ENCODE measurements around the gene LRBA. TPM values are rescaled to one million over a fixed set of nuclear protein-coding genes. Genes with fewer than 3 reads are reported as not detected.

LRBA gene
- total RNA-seq, 1 donor from 2014 or later, result 39.9 TPM

DNA sequence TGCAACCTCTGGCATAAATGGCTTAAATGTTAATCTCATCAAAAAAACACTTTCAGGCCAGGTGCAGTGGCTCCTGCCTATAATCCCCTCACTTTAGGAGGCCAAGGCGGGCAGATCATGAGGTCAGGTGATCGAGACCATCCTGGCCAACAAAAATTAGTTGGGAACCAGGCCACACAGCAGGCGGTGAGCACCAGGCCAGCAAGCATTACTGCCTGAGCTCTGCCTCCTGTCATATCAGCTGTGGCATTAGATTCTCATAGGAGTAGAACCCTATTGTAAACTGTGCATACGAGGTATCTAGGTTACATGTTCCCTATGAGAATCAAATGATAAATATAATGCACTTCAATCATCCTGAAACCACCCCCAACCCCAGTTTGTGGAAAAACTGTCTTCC is 125.8 kb downstream of the LRBA start:
- H3K4me1 ChIP-seq, result no peaks in the 10 kb centered on the region
- intact Hi-C loops (cut with DNase I), result no loop called here
- no peak overlapping the region for H3K4me3 ChIP-seq
- TF ChIP-seq, protein P1, sequence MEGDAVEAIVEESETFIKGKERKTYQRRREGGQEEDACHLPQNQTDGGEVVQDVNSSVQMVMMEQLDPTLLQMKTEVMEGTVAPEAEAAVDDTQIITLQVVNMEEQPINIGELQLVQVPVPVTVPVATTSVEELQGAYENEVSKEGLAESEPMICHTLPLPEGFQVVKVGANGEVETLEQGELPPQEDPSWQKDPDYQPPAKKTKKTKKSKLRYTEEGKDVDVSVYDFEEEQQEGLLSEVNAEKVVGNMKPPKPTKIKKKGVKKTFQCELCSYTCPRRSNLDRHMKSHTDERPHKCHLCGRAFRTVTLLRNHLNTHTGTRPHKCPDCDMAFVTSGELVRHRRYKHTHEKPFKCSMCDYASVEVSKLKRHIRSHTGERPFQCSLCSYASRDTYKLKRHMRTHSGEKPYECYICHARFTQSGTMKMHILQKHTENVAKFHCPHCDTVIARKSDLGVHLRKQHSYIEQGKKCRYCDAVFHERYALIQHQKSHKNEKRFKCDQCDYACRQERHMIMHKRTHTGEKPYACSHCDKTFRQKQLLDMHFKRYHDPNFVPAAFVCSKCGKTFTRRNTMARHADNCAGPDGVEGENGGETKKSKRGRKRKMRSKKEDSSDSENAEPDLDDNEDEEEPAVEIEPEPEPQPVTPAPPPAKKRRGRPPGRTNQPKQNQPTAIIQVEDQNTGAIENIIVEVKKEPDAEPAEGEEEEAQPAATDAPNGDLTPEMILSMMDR (IDR thresholded peaks at IDR 0.05), result no peak
- H3K27ac ChIP-seq, result no peak overlapping the region
- no peaks in the 10 kb centered on the region for H3K27me3 ChIP-seq
- no peaks in the 10 kb centered on the region for H3K9me3 ChIP-seq
- no peak for ATAC-seq
- H3K36me3 ChIP-seq, result peaks cover 7% of the 10 kb centered on the region
- DNase-seq, result no peak

DNA sequence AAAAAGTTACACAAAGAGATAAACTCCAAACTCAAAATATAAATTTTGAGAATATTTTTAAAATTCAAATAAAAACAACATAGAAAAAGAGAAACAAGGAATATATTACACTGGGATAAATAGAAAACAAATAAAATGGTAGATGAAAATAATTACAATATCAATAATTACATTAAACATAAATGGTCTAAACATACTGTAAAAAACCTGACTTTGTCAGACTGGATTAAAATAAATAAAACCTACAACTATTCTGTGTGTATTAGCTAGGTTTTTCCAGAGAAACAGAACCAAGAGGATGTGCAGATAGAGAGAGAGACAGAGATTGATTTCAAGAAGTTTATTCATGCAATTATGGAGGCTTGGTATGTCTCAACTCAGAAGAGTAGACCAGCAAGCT is 126.5 kb downstream of the LRBA start:
- Histone ChIP-seq H3K27ac (no peak overlapping the region), H3K9me3 (no peaks in the 10 kb centered on the region), H3K36me3 (peaks cover 7% of the 10 kb centered on the region), H3K4me1 (no peaks in the 10 kb centered on the region), H3K27me3 (no peaks in the 10 kb centered on the region), H3K4me3 (no peak overlapping the region)
- no peak for ATAC-seq
- DNase-seq, result no peak
- TF ChIP-seq, protein P1 (IDR thresholded peaks at IDR 0.05), result no peak
- intact Hi-C loops (cut with DNase I), result no loop called here

DNA sequence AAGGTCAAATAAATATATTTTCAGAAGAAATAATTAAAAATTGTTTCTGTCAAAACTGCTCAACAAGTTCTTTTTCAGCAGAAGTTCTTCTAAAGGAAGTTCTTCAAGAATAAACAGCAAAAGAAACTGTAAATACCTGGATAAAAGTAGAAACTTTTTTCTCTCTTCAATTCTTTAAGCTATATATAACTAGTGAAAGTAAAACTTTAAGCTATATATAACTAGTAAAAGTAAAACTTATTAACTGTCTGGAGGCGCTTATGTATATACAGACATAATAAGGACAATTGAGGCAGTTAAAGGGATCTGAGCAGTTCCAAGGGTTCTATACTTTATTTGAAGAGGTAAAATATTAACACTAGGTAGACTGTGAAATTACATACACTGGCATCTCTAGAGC is 126.9 kb downstream of the LRBA start:
- H3K4me1 ChIP-seq, result no peaks in the 10 kb centered on the region
- H3K27me3 ChIP-seq, result no peaks in the 10 kb centered on the region
- no peak overlapping the region for H3K27ac ChIP-seq
- H3K36me3 ChIP-seq, result peaks cover 7% of the 10 kb centered on the region
- H3K9me3 ChIP-seq, result no peaks in the 10 kb centered on the region
- TF ChIP-seq, protein P1 (IDR thresholded peaks at IDR 0.05), result no peak
- no peak overlapping the region for H3K4me3 ChIP-seq
- ATAC-seq (no peak), DNase-seq (no peak)
- intact Hi-C loops (cut with DNase I), result no loop called here

DNA sequence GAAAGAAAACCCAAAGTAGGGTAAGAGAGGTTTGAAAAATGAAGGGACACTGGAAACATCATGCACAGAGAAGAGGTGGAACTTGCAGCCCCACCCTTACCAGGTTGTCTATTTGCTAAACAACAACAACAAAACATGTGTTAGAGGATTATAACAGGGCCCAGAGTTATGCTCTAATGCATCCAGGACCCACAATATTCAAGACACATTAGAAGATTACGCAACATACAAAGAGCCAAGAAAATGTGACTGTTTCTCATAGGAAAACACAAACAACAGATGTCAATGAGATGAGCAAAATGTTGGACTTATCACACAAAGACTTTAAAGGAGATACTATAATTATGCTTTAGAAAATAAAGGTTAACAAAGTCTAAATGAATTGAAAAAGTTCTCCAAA is 128.5 kb downstream of the LRBA start:
- intact Hi-C loops (cut with DNase I), result no loop called here
- TF ChIP-seq, protein P1 (IDR thresholded peaks at IDR 0.05), result no peak

DNA sequence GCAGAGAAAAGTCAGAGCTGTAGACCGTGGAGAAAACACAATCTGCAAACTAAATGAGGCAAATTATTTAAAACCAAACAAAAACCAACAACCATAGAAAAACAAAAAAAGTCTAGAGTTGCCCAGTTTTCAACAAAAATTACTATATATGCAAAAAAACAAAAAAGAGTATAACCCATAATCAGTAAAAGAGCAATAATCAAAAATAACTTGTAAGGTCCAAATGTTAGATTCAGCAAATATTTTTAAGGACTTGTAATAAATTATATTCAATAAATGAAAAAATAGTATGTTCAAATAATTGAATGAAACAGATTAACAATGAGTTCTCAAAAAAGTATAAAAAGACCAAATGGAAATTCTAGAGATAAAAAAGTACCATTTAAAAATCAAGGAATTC is 130.5 kb downstream of the LRBA start:
- Histone ChIP-seq H3K27ac (no peak overlapping the region), H3K27me3 (no peaks in the 10 kb centered on the region), H3K4me1 (no peaks in the 10 kb centered on the region), H3K36me3 (peaks cover 6% of the 10 kb centered on the region), H3K9me3 (no peaks in the 10 kb centered on the region), H3K4me3 (no peak overlapping the region)
- no peak for ATAC-seq
- TF ChIP-seq, protein P1 (IDR thresholded peaks at IDR 0.05), result no peak
- DNase-seq, result no peak
- intact Hi-C loops (cut with DNase I), result no loop called here

More for the DNA sequence above, 128.5 kb downstream of the LRBA start:
- Histone ChIP-seq H3K9me3 (no peaks in the 10 kb centered on the region), H3K4me1 (no peaks in the 10 kb centered on the region), H3K27ac (no peak overlapping the region), H3K4me3 (no peak overlapping the region), H3K27me3 (no peaks in the 10 kb centered on the region), H3K36me3 (no peaks in the 10 kb centered on the region)
- ATAC-seq, result no peak
- DNase-seq, result no peak

DNA sequence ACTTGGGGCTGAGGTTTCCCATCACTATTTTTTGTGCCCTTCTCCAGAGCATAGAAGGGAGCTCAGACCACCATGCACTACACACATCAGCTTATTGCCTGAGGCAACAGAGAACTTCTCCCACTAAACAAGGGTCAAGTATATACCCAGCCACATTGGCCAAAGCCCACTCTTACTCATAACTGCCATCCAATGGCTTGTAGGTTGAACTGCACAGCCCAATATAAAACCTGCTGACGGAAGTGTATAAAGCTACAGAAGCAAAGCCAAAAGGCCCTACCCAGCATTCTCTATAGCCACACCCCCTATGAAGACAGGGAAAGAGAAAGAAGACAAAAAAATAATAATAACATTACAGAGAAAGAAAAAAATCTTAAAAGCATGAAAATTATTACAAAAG is 139.7 kb downstream of the LRBA start:
- TF ChIP-seq, protein P1 (IDR thresholded peaks at IDR 0.05), result no peak
- no peak overlapping the region for H3K4me3 ChIP-seq
- DNase-seq (no peak), ATAC-seq (no peak)
- no peaks in the 10 kb centered on the region for H3K9me3 ChIP-seq
- H3K36me3 ChIP-seq, result peaks cover 13% of the 10 kb centered on the region
- no peak overlapping the region for H3K27ac ChIP-seq
- no peaks in the 10 kb centered on the region for H3K27me3 ChIP-seq
- intact Hi-C loops (cut with DNase I), result no loop called here
- no peaks in the 10 kb centered on the region for H3K4me1 ChIP-seq
